Left colon (tissue), 2 donors: ENCODE measurements around the gene ST3GAL4. TPM values are rescaled to one million over a fixed set of nuclear protein-coding genes. Genes with fewer than 3 reads are reported as not detected.
"Not testable (repeated sequence)": the region's sequence is repeated elsewhere in the genome, so short reads cannot be mapped to it uniquely, and the experiment has no call there.

ENCODE experiments used
- ATAC-seq: fragments of 200-7000 bp; cut with Tn5 transposase; one replicate; pipeline ENCODE4 v1.9.1; 2020; ENCODE audit warnings: mild to moderate bottlenecking, moderate library complexity
- DNase-seq, 2 donors: peaks; one replicate each; pipeline ENCODE4 v3.0.0-alpha.2; 2020
- intact Hi-C, 2 donors: fragments of 100-400 bp; cut with DNase I in 1 of 2; cut with micrococcal nuclease in 1 of 2; formaldehyde crosslinking; loops; one replicate each; pipeline versions ENCODE4 v1.11.2 to v1.14.0; 2022; cut with DNase I, micrococcal nuclease
- total RNA-seq, 2 donors: library from RNA; stranded (reverse); fragmentation: NEBNext Ultra II Directional; extraction: Animal tissue kit (Norgen Biotek cat#: 25700); gene quantifications; one replicate each; pipeline ENCODE4 v1.2.1, GENCODE V29; 2021
- donor health status: DM: no; HTN: no; CAD: no.
- donor health status: DM: yes; HTN: yes; CAD: no.

Gene ST3GAL4
- total RNA-seq, 2 donors from 2014 or later, result 181 to 536 TPM

DNA sequence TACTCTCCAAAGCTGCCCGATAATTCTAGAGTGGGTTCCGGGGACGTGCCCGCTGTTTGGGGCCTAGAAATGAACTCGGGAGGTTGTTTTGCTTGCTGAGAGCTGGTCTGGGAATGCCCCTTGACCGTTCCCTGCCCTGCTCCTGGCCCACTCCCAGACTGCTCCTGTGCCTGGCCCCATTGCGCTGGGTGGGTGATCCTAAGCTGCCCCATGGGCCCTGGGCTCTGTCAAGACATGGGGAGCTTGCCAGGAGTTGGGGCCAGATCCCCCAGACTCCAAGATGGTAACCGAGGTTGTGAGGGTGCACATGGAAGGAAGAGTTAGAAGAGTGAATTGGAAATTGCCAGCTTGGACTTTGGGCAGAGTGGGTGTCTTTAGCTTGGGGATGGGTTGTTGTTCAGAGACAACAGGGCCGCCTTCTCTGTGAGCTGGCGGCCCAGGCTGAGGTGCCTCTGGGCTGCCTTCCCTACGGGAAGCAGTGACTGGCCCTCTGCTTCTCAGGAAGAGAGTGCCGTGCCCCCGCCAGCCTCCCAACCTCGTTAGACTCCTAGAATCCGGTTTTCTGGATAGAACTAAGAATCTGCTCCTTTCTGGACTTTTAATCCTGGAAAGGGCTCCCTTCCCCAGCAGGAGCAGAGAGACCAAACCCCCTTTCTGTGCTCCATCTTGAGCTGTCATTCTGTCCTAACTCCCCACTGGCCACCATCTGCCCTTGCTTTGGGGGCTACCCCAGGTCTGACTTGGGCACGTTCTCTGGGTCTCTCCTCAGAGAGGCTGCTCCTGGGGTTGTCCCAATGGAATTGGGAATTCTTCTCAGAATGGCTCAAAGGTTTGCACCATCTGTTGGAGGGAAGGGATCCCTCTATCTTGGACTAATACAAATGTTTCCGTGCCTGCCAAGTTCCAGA is 1.8 kb downstream of the ST3GAL4 start:
- no peak for DNase-seq
- ATAC-seq, result no peak
- intact Hi-C loops, result no loop called here

DNA sequence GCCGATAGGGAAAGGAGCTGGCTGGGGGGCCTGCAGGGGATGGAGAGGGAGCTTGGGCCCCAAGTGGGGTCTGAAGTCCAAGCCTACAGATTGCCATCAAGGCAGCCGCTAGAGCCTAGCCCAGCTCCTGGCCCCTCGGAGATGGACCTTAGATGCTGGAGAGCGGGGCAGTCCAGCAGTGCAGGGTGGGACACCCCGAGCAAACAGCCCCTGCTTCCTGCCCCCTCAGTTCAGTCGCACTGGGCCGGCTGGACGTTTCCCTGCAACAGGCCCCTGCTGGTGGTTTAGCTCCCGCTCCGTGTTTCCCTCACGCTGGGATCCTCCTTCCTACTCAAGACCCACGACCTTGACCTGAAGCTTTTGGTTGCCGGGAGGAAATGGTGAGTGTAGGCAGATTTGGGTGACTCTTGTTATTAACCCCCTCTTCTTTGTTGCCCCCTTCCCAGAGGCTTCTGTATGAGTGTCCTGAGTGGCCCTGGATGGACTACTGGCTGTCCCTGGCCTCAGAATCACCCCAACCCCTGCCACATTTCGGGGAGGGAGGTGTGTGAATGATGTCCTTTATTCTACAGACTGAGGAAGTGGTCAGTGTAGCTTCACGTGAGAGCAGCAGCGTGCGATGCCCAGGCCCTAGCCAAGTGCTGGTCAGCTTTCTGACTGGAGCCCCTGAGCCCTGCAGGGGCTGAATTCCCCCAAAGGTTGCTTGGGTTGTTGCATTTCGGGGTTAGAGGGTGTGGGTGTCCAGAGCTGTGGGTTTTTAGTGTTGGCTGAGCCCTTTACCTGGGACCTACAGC is 2.7 kb downstream of the ST3GAL4 start:
- intact Hi-C loops, result no loop called here
- DNase-seq (no peak), ATAC-seq (no peak)

DNA sequence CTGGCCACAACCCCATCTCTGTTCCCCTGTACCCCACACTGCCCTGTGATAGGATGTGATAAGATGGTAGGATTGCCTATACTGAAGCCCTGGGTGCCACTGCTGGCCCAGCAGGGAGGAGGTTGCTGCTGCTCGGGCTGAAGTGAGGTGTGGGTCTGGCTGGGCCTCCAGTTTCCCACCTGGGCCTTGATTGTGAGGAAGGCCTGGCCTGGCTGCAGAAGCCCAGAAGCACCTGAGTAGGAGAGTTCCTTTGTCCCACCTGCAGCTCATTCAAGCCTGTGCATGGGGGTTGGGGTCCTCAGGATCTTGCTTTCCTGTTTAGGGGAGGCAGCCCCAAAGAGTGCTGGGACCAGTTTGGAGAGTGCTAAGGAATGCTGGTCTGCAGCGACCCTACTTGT is 3.3 kb downstream of the ST3GAL4 start:
- intact Hi-C loops, result no loop called here

DNA sequence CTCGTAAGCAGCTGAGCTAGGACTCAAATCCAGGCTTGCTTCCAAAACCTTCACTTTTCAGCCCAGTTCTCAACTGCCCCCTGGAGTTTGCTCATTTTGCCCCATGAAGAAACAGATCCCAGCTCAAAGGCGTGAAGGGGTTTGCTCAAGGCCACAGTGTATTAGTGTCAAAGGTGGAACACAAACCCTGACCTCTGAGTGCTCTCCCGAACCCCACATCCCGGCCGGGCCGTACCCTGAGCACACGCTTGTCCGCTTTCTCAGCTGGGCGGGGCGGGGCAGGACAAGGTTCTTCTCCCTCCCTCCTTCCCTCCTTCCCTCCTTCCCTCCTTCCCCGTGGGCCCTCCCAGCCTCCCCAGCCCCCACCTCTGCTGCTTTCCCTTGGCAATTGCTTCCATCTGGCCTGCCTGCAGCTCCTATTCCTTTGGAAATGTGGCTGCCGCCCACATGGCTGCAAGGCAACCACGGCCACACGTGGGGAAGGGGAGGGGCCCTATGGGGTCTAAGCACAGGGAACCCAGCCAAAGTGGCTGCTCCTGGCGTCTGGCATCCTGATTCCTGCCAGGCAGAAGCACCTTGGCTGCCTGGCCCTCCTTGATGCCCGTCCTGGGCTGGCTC is 4.1 kb downstream of the ST3GAL4 start:
- peak; percentile 61 to 70 for DNase-seq
- intact Hi-C loops, result no loop called here

More for the DNA sequence above, 3.3 kb downstream of the ST3GAL4 start:
- no peak for ATAC-seq
- DNase-seq, result no peak

DNA sequence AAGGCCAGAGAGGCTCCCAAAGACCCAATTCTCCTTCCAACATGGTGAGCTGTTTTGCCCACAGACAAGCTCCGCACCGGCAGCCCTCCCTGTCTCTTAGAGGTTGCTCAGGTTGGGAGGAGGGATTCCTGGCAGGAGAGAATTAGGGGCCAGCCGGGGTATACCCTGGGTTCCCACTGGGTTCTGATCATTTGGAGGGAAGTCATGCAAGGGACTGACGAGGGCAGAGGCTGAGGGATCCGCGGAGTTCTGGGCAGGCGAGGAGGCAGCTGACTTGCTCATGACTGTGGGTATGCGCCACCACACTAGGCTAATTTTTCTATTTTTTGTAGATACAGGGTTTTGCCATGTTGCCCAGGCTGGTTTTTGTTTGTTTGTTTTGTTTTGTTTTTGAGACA is 4.6 kb downstream of the ST3GAL4 start:
- ATAC-seq (no peak), DNase-seq (no peak)
- intact Hi-C loops, result no loop called here

More for the DNA sequence above, 4.1 kb downstream of the ST3GAL4 start:
- peak; percentile 53 for ATAC-seq

DNA sequence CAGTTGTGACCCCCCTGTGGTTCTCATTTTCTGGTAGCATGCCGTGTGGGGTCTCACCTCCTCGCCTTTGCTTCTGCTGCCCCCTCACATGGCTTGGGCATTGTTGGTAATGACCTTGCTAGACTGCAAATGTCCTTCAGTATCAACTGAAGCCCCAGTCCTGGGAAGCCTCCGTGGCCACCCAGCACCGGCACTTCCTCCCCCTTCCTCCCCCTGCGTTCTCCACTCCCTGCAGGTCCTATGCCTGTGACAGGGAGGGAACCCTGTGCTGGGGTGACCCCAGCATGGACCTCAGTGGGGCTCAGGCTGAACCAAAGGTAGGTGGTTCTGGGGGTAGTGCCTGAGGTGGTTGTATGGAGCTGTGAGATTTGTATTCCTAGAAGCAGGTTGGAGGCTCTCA is 5.9 kb downstream of the ST3GAL4 start:
- no peak for ATAC-seq
- no peak for DNase-seq
- intact Hi-C loops, result no loop called here

DNA sequence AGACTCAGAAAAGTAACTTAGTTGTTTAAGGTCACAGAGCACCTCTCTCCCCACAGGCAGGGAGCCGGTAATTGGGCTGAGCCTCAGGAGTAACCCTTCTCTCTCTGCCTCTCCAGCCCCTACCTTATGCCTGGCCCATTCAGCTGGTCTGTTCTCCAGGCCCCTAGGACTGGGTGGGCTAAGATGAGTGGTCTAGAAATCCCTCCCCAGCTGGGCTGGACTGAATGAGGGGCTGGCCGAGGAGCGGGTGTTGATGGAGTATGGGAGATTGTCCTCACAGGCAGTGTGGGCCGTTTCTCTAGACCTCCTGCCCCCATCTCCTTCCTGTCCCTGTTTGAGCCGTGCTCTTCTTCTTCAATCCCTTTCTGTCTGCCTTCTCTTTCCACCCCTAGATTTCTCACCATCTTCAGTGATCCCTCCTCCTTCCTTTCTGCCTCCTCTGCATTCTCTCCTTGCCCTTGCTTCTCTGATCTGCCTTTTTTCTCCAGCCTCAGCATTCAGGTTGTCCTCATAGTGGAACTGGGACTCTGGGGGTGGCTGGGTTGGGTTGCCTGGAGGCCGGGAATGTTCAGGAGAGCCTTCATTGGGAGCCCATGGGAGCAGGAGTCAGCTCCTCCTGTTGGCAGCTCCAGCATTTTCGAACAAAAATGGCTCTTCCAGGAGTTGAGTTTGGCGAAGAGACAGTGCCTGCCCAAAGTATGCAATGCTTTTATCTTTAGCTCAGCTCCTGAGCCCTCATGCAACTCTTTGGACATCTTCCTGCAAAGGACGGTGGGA is 7.6 kb downstream of the ST3GAL4 start:
- intact Hi-C loops, result no loop called here
- DNase-seq, result no peak
- no peak for ATAC-seq

DNA sequence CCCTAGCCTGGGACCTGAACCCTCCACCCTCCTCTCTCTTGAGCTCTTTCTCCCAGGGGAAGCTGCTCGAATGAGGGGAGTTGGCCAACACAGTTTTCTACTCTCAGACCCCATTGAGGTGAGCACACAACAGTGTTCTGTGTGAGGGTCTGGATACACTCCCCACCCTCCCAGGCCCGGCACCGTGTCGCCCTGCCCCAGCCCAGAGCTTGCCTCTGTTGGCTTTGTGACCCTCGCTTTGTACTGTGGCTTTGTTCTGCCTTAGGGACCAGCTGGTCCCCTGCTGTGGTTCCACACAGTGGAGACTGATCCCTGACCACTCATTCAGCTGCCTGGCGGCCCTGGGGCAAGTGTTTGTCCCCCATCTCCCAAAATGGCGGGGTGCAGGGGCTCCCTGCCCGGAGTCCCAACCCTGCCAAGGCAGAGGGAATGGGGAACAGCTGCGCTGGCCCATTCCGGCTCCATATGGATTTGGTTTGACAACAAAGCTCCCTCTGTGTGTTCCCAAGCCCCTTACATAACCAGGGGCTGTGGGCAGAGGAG is 8.3 kb downstream of the ST3GAL4 start:
- no peak for ATAC-seq

DNA sequence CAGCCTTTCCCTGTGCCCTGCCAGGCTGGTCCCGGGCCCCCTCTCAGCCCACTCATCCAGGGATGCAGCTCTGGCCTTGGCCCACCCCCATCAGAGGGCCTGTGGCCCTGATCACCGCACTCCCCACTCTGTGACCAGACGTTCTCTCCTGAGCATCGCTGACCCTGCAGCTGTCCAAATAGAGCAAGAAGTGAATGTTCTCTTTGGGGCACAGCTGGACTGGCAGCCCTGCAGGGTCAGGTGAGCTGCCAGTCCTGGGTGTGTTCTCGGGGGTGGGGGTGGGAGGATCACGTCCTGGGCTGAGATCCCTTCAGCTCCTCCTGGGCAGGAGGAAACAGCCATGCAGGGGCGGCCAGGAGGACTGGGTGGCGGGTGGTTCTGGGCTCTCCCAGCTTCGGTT is 9.2 kb downstream of the ST3GAL4 start:
- intact Hi-C loops, ATAC-seq: not testable (repeated sequence)

More for the DNA sequence above, 8.3 kb downstream of the ST3GAL4 start:
- no peak for DNase-seq
- intact Hi-C loops, result no loop called here

DNA sequence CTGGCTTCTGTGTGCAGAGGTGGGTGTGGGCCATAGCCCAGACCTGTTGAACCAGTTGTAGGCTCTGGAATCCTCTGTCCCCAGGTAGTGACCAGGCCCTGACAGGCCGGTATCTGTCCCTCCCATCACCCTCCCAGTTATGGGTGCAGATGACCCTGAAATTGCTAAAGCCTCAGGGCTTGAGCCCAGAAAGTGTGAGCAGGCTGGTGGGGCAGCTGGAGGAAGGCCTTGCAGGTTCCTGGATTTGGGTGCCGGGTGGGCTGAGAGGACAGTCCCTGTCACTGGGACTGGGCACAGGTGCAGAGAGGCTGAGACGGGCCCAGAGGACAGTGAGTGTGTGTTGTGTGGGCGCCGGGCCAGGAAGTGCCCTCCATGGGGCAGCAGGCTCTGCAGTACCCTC is 10.0 kb downstream of the ST3GAL4 start:
- peak in 1 of 2 donors; percentile 36 for DNase-seq
- peak; percentile 55 for ATAC-seq
- intact Hi-C loops, result not testable (repeated sequence)

More for the DNA sequence above, 9.2 kb downstream of the ST3GAL4 start:
- DNase-seq, result not testable (repeated sequence)

DNA sequence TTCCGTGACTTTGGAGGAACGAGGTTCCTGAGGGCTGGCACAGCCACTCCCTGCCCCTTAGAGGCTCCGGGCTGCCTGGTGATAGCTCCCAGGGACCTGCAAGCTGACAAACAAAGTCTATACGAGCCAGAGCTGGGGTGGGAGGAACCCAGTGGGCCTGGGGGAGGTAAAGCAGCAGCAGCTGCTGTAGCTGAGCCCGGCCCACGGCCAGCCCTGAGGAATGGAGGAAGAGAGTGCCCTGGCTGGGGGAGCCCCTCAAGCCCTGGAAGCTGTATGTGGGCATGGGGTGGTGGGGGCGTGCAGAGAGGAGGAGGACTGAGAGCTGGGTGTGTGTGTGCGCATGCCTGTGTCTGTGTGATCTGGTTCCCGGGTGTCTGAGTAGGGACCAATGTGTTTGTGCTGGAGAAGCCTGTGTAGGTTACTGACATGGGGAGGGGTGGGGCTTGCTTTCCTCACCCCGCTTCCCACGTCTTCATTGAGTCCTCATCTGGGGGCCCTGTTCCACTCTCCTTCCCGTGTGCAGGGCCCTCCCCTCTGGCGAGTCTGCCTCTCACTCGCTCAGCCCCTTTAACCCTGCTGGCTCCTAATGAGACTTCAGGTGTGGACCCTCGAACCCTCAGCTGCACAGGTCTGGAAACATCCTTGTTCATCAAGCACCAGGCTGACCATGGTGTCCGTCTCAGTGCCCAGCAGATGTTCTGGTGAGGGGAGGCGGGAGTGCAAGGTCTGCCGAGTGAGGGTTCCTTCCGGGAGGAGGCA is 10.8 kb downstream of the ST3GAL4 start:
- intact Hi-C loops, result no loop called here
- DNase-seq, result peak; percentile 39 to 54

DNA sequence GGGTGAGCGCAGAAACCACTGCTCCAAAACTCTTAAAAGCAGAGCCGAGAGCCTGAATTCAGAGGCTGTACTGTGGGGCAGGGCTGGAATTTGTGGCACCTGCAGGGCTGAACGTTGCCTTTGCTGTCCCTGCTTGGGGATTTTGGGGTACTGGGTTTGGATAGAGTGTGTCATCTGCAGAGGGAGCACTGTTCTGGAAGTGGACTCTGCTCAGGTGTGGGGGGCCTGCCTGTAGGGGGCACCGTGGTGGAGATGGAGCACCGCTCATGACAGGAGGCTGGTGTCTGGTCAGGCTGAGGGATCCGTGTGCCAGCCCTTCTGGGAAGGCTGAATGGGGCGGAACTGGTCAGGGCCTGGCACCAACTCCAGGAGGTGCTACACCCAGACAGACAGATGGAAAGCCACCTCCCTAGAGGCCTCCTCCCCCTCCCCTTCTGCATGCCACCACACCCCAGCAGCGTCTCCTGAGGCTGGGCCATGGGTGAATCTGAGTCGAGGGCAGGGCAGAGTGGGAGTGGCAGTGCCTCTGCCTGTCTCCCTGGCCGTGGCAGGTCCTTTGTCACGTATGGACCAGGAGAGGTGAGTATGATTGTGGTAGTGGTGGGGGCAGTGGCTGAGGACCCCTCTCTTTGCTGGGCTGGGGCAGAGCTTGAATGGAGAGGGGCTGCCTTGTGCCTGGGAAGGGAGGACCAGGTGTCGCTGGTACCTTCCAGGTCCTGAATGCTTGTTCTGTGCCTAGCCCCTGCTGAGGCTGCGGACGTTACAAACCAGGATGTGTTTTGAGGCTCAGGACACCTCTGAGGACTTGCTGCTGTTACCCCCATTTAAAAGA is 11.6 kb downstream of the ST3GAL4 start:
- peak; percentile 83 for ATAC-seq
- intact Hi-C loops, result not testable (repeated sequence)
- peak; percentile 68 to 91 for DNase-seq

More for the DNA sequence above, 10.8 kb downstream of the ST3GAL4 start:
- ATAC-seq, result peak; percentile 39

DNA sequence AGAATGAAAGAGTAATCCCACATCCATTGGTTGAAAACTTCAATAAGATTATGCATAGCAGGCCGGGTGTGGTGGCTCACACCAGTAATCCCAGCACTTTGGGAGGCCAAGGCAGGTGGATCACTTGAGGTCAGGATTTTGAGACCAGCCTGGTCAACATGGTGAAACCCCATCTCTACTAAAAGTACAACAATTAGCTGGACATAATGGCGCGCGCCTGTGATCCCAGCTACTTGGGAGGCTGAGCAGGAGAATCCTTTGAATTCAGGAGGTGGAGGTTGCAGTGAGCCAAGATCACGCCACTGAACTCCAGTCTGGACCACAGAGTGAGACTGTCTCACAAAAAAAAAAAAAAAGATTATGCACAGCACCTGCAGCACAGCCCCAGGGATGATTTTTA is 12.3 kb downstream of the ST3GAL4 start:
- peak in 1 of 2 donors; percentile 20 for DNase-seq
- intact Hi-C loops, ATAC-seq: not testable (repeated sequence)

DNA sequence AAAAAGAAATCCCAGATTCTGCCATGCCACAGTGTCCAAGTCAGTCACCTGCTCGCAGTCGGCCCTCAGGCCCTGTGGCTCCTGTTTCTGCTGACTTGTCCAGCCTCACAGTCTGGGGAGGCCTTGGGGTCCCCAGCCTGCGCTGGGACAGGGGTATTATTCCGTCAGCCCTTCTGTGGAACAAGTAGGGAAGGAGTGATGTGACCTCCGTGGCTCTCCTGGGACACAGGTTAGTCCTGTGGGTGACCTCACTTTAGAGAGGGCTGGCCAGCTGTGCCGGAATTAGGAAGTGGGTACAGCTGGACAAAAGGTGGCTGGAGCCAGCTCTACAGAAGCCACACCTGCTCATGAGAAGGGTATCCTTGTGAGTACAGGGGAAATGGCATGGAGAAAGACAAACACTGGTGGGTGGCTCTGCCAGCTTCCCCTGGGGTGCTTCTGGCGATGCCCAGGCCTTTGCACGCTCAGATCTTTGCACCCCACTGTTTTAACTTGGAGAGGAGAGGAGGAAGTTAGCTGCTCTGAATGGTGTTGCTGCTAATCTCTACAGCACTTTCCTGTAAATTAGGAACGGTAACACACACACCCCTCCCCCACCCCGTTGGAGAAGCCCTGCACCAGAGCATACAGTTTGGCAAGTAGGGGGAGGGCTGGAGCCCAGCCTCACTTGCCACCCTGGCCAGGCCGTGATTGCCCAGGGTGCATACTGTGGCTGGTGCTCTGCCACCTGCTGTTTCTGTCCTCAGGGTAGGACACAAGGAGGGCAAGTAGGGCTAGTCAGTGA is 13.0 kb downstream of the ST3GAL4 start:
- intact Hi-C loops, result not testable (repeated sequence)
- peak; percentile 17 for ATAC-seq
- peak; percentile 47 to 50 for DNase-seq

DNA sequence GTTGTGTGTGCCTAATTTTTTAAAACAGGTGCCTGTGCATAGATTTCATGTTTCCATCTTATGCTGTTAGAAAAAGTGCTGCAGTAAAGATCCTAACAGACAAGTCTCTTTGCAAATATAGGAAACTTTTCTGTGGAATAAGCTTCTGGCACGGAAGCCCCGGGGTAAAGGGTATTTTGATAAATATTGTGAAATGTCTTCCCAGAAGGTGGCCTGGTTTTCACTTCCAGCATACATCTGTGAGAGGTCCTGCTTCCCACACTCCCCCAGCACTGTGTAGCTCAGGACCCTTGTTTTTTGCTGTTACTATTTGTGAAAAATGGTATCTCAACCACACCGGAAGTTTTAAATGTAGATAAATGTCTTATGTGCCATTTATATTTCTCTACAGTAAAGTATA is 14.5 kb downstream of the ST3GAL4 start:
- DNase-seq, result no peak
- intact Hi-C loops, result no loop called here
- ATAC-seq, result no peak

DNA sequence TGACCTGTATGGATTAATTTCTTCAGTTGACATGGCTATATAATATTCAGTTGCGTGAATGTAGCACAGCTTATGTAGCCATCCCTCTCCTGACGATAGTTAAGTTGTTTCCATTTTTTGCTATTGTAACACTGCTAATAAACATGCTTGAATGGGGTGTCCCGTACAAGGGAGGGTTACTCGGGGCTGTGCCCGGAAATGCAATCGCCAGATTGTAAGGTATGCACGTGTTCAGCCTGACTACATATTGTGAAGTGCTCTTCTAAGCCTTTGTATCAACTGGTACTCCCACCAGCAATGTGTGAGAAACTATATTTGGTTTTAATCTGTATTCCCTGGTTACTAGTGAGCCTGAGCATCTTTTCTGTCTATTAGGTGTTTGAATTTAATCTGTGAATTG is 16.1 kb downstream of the ST3GAL4 start:
- intact Hi-C loops, result no loop called here
- DNase-seq (no peak), ATAC-seq (no peak)
